K562 (cell line): ENCODE results near the gene RBP3. TPM values are rescaled to one million over a fixed set of nuclear protein-coding genes. Genes with fewer than 3 reads are reported as not detected.
A peak's percentile ranks its signal among the peaks of the same experiment; 100 is the strongest.

Experiments
- ATF1 ChIP-seq, 2 experiments: fragments of 450-650 bp in 1 of 2; IDR thresholded peaks; 2 replicates each; pipeline ENCODE4 v1.6.1; 2016; ENCODE audit warnings: missing compliant biosample characterization in 1 of 2, missing genetic modification characterization in 1 of 2
- CCNT2 ChIP-seq: IDR thresholded peaks from 2 replicates; pipeline ENCODE4 v1.6.1; 2011; ENCODE audit warnings: borderline replicate concordance, low read depth, mild to moderate bottlenecking, moderate library complexity, mixed read lengths, low read length; ENCODE audit not compliant: insufficient read length; ENCODE audit errors: extremely low read depth
- EGR1 ChIP-seq: fragments of 450-650 bp; conservative IDR thresholded peaks from 2 replicates; pipeline ENCODE4 v1.6.1; 2017; ENCODE audit warnings: mild to moderate bottlenecking
- ETS1 ChIP-seq: conservative IDR thresholded peaks from 2 replicates; pipeline ENCODE4 v1.6.1; 2011; ENCODE audit warnings: low read depth, mild to moderate bottlenecking, low read length; ENCODE audit not compliant: control insufficient read depth
- EWSR1 ChIP-seq: fragments of 450-650 bp; IDR thresholded peaks from 2 replicates; pipeline ENCODE4 v1.6.1; 2018; ENCODE audit warnings: borderline replicate concordance, mild to moderate bottlenecking, low read depth, moderate library complexity; ENCODE audit not compliant: partially characterized antibody
- HCFC1 ChIP-seq: IDR thresholded peaks from 2 replicates; pipeline ENCODE4 v1.6.1; 2012; ENCODE audit warnings: low read depth, low read length, improper control_type of control experiment
- HDAC1 ChIP-seq, 2 experiments: fragments of 450-650 bp; IDR thresholded peaks; 2 replicates each; pipeline ENCODE4 v1.6.1; 2016 to 2017; ENCODE audit warnings: inconsistent platforms in 1 of 2, mild to moderate bottlenecking in 1 of 2, moderate library complexity in 1 of 2
- HDAC3 ChIP-seq: fragments of 450-650 bp; IDR thresholded peaks from 2 replicates; pipeline ENCODE4 v1.6.1; 2018; ENCODE audit warnings: borderline replicate concordance, mild to moderate bottlenecking, moderate library complexity; ENCODE audit not compliant: partially characterized antibody
- HMGN3 ChIP-seq: IDR thresholded peaks from 2 replicates; pipeline ENCODE4 v1.6.1; 2011; ENCODE audit warnings: borderline replicate concordance, low read depth, mild to moderate bottlenecking, mixed read lengths, low read length; ENCODE audit not compliant: insufficient read length; ENCODE audit errors: extremely low read depth
- KHSRP ChIP-seq: fragments of 450-650 bp; IDR thresholded peaks from 2 replicates; pipeline ENCODE4 v1.6.1; 2017
- L3MBTL2 ChIP-seq: fragments of 450-650 bp; IDR thresholded peaks from 2 replicates; pipeline ENCODE4 v1.6.1; 2016; ENCODE audit warnings: mild to moderate bottlenecking, moderate library complexity
- LEF1 ChIP-seq: fragments of 450-650 bp; IDR thresholded peaks from 2 replicates; pipeline ENCODE4 v1.6.1; 2016; ENCODE audit warnings: mild to moderate bottlenecking
- MAZ ChIP-seq, 2 experiments: fragments of 450-650 bp in 1 of 2; sonication (generic) in 1 of 2; formaldehyde crosslinking; IDR thresholded peaks in 1 of 2; conservative IDR thresholded peaks in 1 of 2; 2 replicates each; pipeline versions ENCODE4 v1.4.0 to v1.5.0; 2020; ENCODE audit warnings: mild to moderate bottlenecking in 1 of 2, missing genetic modification reagents in 1 of 2
- NR4A1 ChIP-seq, 2 experiments: fragments of 250-450 bp in 1 of 2; fragments of 450-650 bp in 1 of 2; sonication (Bioruptor Pico) in 1 of 2; IDR thresholded peaks; 2 replicates each; pipeline versions ENCODE4 v1.4.0 to v1.6.1; 2016 to 2020; ENCODE audit warnings: mild to moderate bottlenecking in 2 of 2, missing compliant biosample characterization in 1 of 2, missing genetic modification characterization in 1 of 2, moderate library complexity in 1 of 2
- NRF1 ChIP-seq, 2 experiments: fragments of 450-650 bp; IDR thresholded peaks in 1 of 2; conservative IDR thresholded peaks in 1 of 2; 2 replicates each; pipeline ENCODE4 v1.6.1; 2014; ENCODE audit warnings: mild to moderate bottlenecking in 2 of 2
- PCBP1 ChIP-seq: fragments of 200-400 bp; formaldehyde crosslinking; IDR thresholded peaks from 2 replicates; pipeline ENCODE4 v1.6.1; 2018; ENCODE audit warnings: mild to moderate bottlenecking, low read depth, low read length; ENCODE audit not compliant: poor library complexity, severe bottlenecking
- SIN3A ChIP-seq, 2 experiments: fragments of 150-350 bp in 1 of 2; IDR thresholded peaks; 2 replicates each; pipeline ENCODE4 v1.6.1; 2011 to 2016; ENCODE audit warnings: borderline replicate concordance in 2 of 2, low read depth in 2 of 2, low read length in 2 of 2, mild to moderate bottlenecking in 2 of 2, moderate library complexity in 2 of 2; ENCODE audit not compliant: control insufficient read depth in 1 of 2
- SP1 ChIP-seq: sonication (generic); formaldehyde crosslinking; IDR thresholded peaks from 2 replicates; pipeline ENCODE4 v1.8.1; 2022; ENCODE audit warnings: mild to moderate bottlenecking, missing genetic modification reagents
- YY1 ChIP-seq, 3 experiments: IDR thresholded peaks; 2 replicates each; pipeline ENCODE4 v1.6.1; 2011; ENCODE audit warnings: low read length in 2 of 3, mild to moderate bottlenecking in 2 of 3, moderate library complexity in 2 of 3, borderline replicate concordance in 1 of 3, control low read depth in 1 of 3, low read depth in 1 of 3; ENCODE audit not compliant: insufficient read depth in 3 of 3, insufficient replicate concordance in 2 of 3, control insufficient read depth in 1 of 3, insufficient read length in 1 of 3; ENCODE audit errors: extremely low read depth in 1 of 3
- ZBTB7A ChIP-seq: IDR thresholded peaks from 2 replicates; pipeline ENCODE4 v1.6.1; 2011; ENCODE audit warnings: low read depth, mild to moderate bottlenecking, low read length, moderate library complexity, borderline replicate concordance; ENCODE audit not compliant: control insufficient read depth
- ZNF512 ChIP-seq: IDR thresholded peaks from 2 replicates; pipeline ENCODE4 v1.6.1; 2016; ENCODE audit warnings: missing genetic modification characterization, missing compliant biosample characterization
- polyA plus RNA-seq, 8 experiments: library from polyadenylated mRNA; depleted of rRNA in 4 of 8; stranded (reverse) in 5 of 8; unstranded in 3 of 8; fragments of >200 nt; fragmentation: Nextera tagmentation in 2 of 8; fragmentation: Illumina TruSeq in 1 of 8; extraction: Ambion mirVana in 2 of 8; extraction: Trizol in 1 of 8; gene quantifications; 2 replicates each; pipeline versions ENCODE4 v1.2.1 to v1.2.3, GENCODE V29; 2011 to 2014; ENCODE audit warnings: inconsistent platforms in 1 of 8, missing spikeins in 1 of 8
- total RNA-seq, 7 experiments: library from RNA; depleted of rRNA in 6 of 7; stranded (reverse); fragments of >200 nt in 6 of 7; fragmentation: Illumina TruSeq in 2 of 7; extraction: Trizol in 2 of 7; gene quantifications; 2 replicates each; pipeline versions ENCODE4 v1.2.1 to v1.2.3, GENCODE V29; 2011 to 2021; ENCODE audit warnings: low replicate concordance in 1 of 7

Gene RBP3
- total and polyA plus RNA-seq, 9 of the 15 experiments (the other 6 are each of a cell fraction or from before 2014, with no cell fraction given): not detected

GRCh38 chr10:47384148-47384921 lies 36.2 kb downstream of the RBP3 start, which contains the start of gene ZNF488 (continued):
- TF ChIP-seq HDAC3: no peak
- peak; percentile 73 to 74 for TF ChIP-seq NRF1 (conservative IDR thresholded peaks at IDR 0.05 in 1 of 2, IDR thresholded peaks at IDR 0.05 in 1 of 2)
- TF ChIP-seq MAZ (CRISPR knock-in tag; conservative IDR thresholded peaks at IDR 0.05 in 1 of 2, IDR thresholded peaks at IDR 0.05 in 1 of 2): peak; percentile 73 to 77
- TF ChIP-seq ZBTB7A: peak; percentile 82; the same call in 1 of the 2 replicates
- peak; percentile 52; the same call in 1 of the 2 replicates for TF ChIP-seq L3MBTL2
- TF ChIP-seq EGR1: peak; percentile 78; the same call in 1 of the 2 replicates
- TF ChIP-seq LEF1: no peak
- TF ChIP-seq ZNF512 (tag): peak; percentile 58; the same call in 1 of the 2 replicates
- no peak for TF ChIP-seq KHSRP
- TF ChIP-seq ATF1 (CRISPR knock-in tag; IDR thresholded peaks at IDR 0.05): no peak
- TF ChIP-seq ATF1 (tag; IDR thresholded peaks at IDR 0.05): 0 out of 2 replicates have a peak, but pooled peaks have one; percentile 45
- TF ChIP-seq HMGN3: peak; percentile 22
- no peak for TF ChIP-seq EWSR1
- 0 out of 2 replicates have a peak, but pooled peaks have one; percentile 43 for TF ChIP-seq ETS1
- peak in 1 of 2 experiments; percentile 40; a peak in 2 of 4 replicates for TF ChIP-seq SIN3A (IDR thresholded peaks at IDR 0.05; ENCODE audit: borderline replicate concordance in 2 of 2, control insufficient read depth in 1 of 2, low read depth in 2 of 2, low read length in 2 of 2)
- 0 out of 4 replicates have a peak, but pooled peaks of 1 of the 2 experiments have one; percentile 43 for TF ChIP-seq HDAC1 (IDR thresholded peaks at IDR 0.05)
- peak; percentile 24 for TF ChIP-seq PCBP1
- TF ChIP-seq CCNT2: peak; percentile 46
- TF ChIP-seq HCFC1: 0 out of 2 replicates have a peak, but pooled peaks have one; percentile 0
- peak; percentile 66 for TF ChIP-seq SP1 (CRISPR knock-in tag)
- TF ChIP-seq NR4A1 (CRISPR knock-in tag; IDR thresholded peaks at IDR 0.05): no peak
- 0 out of 2 replicates have a peak, but pooled peaks have one; percentile 24 for TF ChIP-seq NR4A1 (tag; IDR thresholded peaks at IDR 0.05)
- peak in 1 of 3 experiments; percentile 47 for TF ChIP-seq YY1 (IDR thresholded peaks at IDR 0.05; ENCODE audit: borderline replicate concordance in 1 of 3, control insufficient read depth in 1 of 3, extremely low read depth in 1 of 3, insufficient read depth in 3 of 3, insufficient read length in 1 of 3, insufficient replicate concordance in 2 of 3, low read depth in 1 of 3, low read length in 2 of 3)
